Memory B cell (primary cell): ENCODE measurements around the gene NTN1.

ENCODE experiments used
- ATAC-seq: fragments of 150-1000 bp; cut with Tn5 transposase; 2 replicates; pipeline ENCODE4 v1.10.0; 2021; ENCODE audit warnings: low read depth, mild to moderate bottlenecking, moderate library complexity
- DNase-seq, 2 donors: peaks; one replicate each; pipeline ENCODE4 v3.0.0; 2022; ENCODE audit warnings: low spot score in 2 of 2
- H3K27ac Mint-ChIP-seq: one replicate; pipeline ENCODE4 v1.8.0; 2022; ENCODE audit warnings: mild to moderate bottlenecking, moderate library complexity, mixed read lengths
- H3K27me3 Mint-ChIP-seq: one replicate; pipeline ENCODE4 v1.8.0; 2022; ENCODE audit warnings: mixed read lengths
- H3K36me3 Mint-ChIP-seq: one replicate; pipeline ENCODE4 v1.8.0; 2022; ENCODE audit warnings: mild to moderate bottlenecking, mixed read lengths
- H3K4me1 Mint-ChIP-seq: one replicate; pipeline ENCODE4 v1.8.0; 2022; ENCODE audit warnings: mixed read lengths
- H3K4me3 Mint-ChIP-seq: one replicate; pipeline ENCODE4 v1.8.0; 2022; ENCODE audit warnings: mild to moderate bottlenecking, moderate library complexity, mixed read lengths
- H3K9me3 Mint-ChIP-seq: one replicate; pipeline ENCODE4 v1.8.0; 2022; ENCODE audit warnings: mixed read lengths

The NTN1 gene

DNA sequence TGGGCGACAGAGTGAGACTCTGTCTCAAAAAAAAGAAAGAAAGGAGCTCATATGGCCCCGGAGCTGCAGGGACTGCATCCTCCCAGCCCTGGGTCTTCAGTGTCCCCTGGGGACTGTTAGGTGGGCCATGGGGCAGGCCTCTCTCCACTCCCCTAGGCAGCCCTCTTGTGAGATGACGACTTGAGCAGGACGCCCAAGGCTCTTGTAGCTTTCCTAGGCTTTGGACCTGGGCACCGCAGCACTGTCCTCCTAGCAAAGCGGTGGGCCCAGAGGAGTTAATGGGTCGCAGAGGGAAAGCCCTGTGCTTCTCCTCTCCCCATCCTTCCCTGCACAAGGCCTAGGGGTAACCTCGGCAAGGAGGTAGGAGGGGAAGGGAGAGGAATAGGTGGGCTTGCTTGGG lies 202.2 kb downstream of the NTN1 start:
- H3K27ac Mint-ChIP-seq, result no peak overlapping the region

DNA sequence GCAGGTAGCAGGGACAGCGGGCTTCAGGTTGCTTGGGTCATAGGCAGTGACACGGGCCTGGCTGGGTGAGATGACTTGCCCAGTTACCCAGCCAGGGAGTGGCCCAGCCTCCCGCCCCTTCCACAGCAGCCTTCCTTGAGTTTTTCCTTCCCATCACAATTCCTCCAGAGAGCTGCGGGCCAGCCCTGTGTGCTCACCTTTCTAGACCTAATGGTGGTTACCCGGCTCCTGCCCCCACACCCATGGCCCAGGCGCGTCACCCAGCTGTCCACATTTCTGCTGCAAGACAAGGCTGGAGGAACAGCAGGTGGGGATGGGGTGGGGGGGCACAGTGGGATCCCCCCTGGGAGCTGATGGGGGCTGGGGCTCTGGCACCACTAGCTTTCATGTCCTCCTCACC lies 203.2 kb downstream of the NTN1 start:
- Mint-ChIP-seq H3K27ac (no peak overlapping the region), H3K36me3 (no peaks in the 10 kb centered on the region), H3K9me3 (no peaks in the 10 kb centered on the region), H3K27me3 (peaks cover 5% of the 10 kb centered on the region), H3K4me3 (no peak overlapping the region), H3K4me1 (no peaks in the 10 kb centered on the region)
- ATAC-seq (no peak), DNase-seq (no peak)

More for the DNA sequence above, 202.2 kb downstream of the NTN1 start:
- Mint-ChIP-seq H3K36me3 (no peaks in the 10 kb centered on the region), H3K27me3 (peaks cover 5% of the 10 kb centered on the region), H3K9me3 (no peaks in the 10 kb centered on the region), H3K4me3 (no peak overlapping the region), H3K4me1 (no peaks in the 10 kb centered on the region)
- ATAC-seq (no peak), DNase-seq (no peak)

DNA sequence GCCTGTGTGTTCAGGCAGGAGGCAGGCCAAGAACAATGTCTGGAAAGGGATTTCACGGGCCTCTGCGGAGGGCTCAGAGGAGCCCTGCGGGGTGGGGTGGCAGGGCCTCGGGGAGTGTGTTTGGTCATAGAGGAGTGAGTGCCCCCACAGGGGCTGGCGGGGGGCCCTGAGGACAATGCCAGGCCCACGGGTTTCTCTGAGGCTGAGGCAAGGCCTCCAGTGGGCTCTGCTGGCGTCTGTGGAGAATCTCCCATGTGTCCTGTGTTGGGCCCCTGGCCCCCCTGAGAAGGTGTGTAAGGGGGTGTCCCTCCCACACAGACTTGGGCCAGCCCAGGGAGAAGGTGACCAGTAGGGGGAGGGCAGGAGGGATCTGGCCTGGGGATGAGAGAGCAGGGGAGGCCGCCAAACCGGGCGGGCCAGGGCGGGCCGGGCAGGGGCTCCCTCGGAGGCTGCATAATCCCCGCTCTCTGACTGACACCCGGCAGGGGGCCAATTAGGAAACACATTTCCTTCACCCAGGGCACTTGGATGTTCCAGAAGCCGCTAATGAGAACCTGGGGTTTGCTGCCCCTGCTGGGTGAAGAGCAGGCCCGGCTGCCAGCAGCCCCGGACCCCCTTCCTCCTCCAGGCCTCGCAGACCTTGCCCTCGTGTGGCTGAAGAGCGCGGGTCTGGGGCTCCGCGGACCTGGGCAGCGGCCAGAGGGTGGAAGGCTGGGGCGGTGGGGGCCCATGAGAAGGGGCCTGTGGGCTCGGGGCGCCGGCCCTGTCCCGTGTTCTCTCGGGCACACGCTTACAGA lies 204.2 kb downstream of the NTN1 start:
- H3K4me3 Mint-ChIP-seq, result no peak overlapping the region
- H3K4me1 Mint-ChIP-seq, result no peaks in the 10 kb centered on the region
- ATAC-seq (no peak), DNase-seq (no peak)
- H3K27ac Mint-ChIP-seq, result no peak overlapping the region
- no peaks in the 10 kb centered on the region for H3K9me3 Mint-ChIP-seq
- no peaks in the 10 kb centered on the region for H3K36me3 Mint-ChIP-seq
- peaks cover 4% of the 10 kb centered on the region for H3K27me3 Mint-ChIP-seq

DNA sequence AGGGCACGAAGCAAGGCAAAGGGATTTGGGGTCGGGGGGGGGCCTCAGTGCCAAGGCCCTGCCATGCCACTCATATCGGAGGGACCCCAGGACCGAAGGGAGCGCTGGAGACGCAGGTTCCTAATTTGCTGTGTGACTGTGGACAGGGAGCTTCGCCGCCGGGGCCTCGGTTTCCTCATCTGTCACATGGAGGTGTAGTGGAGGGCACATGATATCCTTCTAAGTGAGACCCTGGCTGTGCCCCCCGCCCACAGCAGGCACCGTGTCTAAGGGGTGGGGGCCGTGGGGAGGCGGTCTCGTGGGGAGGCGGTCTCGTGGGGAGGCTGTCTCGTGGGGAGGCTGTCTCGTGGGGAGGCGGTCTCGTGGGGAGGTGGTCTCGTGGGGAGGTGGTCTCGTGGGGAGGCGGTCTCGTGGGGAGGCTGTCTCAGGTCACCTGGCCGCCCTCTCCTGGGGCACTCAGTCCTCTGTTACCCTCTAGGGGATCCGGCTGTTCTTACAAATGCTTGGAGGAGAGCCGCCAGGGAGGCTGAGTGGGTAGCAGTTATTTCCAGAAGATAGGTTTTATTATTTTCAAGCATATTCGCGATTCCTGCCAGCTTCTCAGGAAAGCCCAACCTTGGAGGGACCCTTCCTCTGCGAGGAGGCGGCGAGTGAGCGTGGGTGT lies 205.0 kb downstream of the NTN1 start:
- H3K36me3 Mint-ChIP-seq, result no peaks in the 10 kb centered on the region
- ATAC-seq, result peak; percentile 8
- no peak overlapping the region for H3K4me3 Mint-ChIP-seq

DNA sequence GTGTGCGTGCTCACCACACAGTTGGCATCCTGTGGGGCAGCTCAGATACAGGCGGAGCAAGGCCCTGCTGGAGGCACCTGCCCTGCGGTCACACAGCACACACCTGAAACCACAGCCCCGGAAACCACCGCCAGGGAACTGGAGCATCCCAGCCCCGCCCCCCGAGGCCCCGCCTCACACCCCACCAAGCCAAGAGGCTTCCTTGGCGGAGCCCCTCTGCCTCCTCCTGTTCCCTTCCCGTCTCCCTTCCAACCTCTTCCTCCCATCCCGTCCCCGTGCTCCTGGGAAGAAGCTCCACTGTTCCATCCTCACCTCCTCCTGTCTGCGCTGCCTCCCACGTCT lies 205.5 kb downstream of the NTN1 start:
- peaks cover 4% of the 10 kb centered on the region for H3K27me3 Mint-ChIP-seq
- no peak overlapping the region for H3K4me3 Mint-ChIP-seq
- no peak for DNase-seq
- no peaks in the 10 kb centered on the region for H3K9me3 Mint-ChIP-seq
- no peaks in the 10 kb centered on the region for H3K36me3 Mint-ChIP-seq
- no peak overlapping the region for H3K27ac Mint-ChIP-seq
- peak; percentile 88 for ATAC-seq
- H3K4me1 Mint-ChIP-seq, result no peaks in the 10 kb centered on the region

More for the DNA sequence above, 205.0 kb downstream of the NTN1 start:
- Mint-ChIP-seq H3K27me3 (peaks cover 4% of the 10 kb centered on the region), H3K9me3 (no peaks in the 10 kb centered on the region), H3K27ac (no peak overlapping the region), H3K4me1 (no peaks in the 10 kb centered on the region)
- no peak for DNase-seq

DNA sequence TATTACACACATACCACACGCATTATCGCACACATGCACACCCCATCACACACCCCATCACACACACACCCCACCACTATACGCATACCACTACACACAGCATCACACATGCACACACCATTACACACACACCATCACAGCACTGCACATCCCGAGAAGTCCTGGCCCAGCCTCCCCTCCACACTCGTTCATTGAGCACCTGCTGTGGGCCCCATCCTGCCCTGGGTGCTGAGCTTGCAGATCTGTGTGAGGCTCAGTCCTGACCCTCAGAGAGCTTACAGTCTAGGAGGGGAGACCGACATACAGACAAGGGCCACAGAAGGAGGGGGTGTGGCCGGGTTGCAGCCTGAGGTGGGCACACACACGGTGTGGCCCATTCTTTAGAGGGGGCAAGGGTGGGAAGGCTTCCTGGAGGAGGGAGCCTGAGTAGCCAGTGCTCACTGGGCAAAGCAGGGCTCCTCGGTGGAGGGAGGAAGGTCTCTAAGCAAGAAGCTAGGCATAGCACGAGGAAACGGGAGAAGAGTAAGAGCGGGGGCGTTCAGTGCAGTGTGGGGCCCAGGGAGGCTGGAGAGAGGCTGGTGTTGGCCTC lies 206.6 kb downstream of the NTN1 start:
- Mint-ChIP-seq H3K36me3 (no peaks in the 10 kb centered on the region), H3K4me1 (no peaks in the 10 kb centered on the region), H3K27me3 (no peaks in the 10 kb centered on the region), H3K4me3 (no peak overlapping the region), H3K27ac (no peak overlapping the region), H3K9me3 (no peaks in the 10 kb centered on the region)
- ATAC-seq, result no peak
- no peak for DNase-seq

DNA sequence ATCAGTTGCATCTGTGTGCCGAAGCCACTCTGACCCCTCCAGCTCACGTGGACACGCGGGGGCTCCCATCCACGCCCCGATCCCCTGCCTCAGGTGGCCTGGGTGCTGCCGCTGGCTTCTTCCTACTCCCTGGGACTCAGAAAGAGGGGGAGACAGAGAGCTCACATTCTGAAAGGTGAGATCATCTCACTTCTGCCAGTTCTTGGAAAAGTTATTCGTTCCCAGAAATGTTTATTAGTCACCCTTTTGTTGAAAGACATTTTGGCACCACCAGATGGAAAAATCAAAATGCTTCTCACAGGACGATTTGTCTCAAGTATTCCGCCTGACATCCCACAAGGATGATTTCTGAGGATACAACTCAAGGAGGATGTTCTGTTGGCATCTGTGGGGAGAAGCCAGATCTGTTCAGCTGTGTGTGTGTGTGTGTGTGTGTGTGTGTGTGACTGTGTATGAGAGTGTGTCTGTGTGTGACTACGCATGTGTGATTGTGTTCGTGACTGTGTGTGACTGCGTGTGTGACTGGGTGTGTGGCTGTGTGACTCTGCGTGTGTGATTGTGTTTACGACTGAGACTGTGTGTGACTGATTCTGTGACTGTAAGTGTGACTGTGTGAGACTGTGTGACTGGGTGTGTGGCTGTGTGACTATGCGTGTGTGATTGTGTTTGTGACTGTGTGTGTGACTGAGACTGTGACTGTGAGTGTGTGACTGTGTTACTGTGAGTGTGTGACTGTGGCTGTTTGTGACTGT lies 207.3 kb downstream of the NTN1 start:
- H3K27ac Mint-ChIP-seq, result no peak overlapping the region
- DNase-seq (no peak), ATAC-seq (no peak)
- H3K36me3 Mint-ChIP-seq, result no peaks in the 10 kb centered on the region
- H3K27me3 Mint-ChIP-seq, result no peaks in the 10 kb centered on the region
- no peak overlapping the region for H3K4me3 Mint-ChIP-seq
- no peaks in the 10 kb centered on the region for H3K9me3 Mint-ChIP-seq
- no peaks in the 10 kb centered on the region for H3K4me1 Mint-ChIP-seq

DNA sequence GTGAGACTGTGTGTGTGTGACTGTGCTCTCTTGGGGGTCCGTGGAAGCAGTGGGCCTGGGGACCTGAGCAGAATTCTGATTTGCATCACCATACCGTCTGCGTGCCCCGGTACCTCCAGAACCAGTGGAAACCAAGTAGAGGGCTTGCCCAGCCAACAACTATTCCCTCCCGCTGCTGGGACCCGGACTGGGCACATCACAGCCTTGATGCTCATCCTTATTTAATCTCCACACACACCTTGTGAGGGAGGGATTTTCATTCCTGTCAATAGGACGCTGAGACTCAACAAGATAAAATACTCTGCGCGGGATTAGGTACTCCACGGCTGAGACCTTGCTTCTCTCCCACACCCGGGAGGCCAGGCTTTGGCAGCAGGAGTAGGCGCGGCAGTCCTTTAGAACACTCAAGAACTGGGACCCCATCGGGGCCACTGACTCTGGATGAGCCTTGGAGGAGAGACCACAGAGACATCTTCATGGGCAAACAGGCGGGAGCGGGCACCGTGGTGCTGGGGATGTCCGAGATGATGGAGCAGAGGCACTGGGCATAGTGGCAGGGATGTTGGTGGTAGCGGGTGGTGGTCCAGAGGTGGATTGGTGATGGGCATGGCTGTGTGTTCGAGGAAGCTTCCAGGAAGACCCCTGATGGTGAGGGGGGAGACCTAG lies 208.0 kb downstream of the NTN1 start:
- Mint-ChIP-seq H3K27me3 (peaks cover 5% of the 10 kb centered on the region), H3K9me3 (no peaks in the 10 kb centered on the region), H3K4me1 (no peaks in the 10 kb centered on the region), H3K36me3 (no peaks in the 10 kb centered on the region), H3K27ac (no peak overlapping the region), H3K4me3 (no peak overlapping the region)
- ATAC-seq (no peak), DNase-seq (no peak)

DNA sequence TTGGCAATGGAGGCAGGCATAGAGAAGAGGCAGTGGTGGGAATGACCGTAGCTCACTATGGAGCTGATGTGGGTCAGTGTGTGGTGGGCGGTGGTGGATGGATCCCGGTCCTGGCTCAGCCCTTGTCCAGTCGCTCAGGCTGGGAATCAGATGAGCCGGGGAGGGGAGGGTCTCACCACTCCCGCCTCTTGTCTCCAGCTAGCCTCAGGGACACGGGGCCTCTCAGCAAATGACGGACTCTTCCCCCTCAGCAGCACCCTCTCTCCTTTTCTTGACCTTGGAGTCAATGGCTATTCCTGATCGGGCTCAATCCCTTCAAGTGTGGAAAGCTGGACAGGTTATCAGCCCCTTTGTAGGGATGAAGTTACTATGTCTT lies 208.5 kb downstream of the NTN1 start:
- no peak overlapping the region for H3K4me3 Mint-ChIP-seq
- H3K4me1 Mint-ChIP-seq, result no peaks in the 10 kb centered on the region
- H3K27ac Mint-ChIP-seq, result no peak overlapping the region
- H3K36me3 Mint-ChIP-seq, result no peaks in the 10 kb centered on the region
- no peaks in the 10 kb centered on the region for H3K9me3 Mint-ChIP-seq
- ATAC-seq (no peak), DNase-seq (no peak)
- H3K27me3 Mint-ChIP-seq, result peaks cover 5% of the 10 kb centered on the region

DNA sequence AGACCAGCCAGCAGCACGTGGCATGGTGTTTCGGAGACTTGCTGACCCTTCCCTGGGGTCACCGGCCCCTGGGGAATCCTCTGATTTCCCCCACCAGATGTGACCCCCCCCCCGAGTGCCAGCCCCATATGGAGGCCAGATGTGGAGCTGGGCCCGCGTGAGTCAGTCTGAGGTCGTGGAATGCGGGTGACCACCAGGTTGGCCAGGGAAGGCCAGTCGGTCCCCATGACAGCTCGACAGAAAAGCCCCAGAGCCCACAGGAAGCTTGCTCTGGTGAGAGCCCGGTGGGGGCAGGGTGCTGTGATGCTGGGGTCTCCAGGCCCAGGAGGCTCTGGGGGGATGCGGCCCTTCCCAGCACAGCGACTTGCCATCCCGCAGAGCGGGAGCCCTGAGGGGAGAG lies 209.0 kb downstream of the NTN1 start:
- H3K36me3 Mint-ChIP-seq, result no peaks in the 10 kb centered on the region

DNA sequence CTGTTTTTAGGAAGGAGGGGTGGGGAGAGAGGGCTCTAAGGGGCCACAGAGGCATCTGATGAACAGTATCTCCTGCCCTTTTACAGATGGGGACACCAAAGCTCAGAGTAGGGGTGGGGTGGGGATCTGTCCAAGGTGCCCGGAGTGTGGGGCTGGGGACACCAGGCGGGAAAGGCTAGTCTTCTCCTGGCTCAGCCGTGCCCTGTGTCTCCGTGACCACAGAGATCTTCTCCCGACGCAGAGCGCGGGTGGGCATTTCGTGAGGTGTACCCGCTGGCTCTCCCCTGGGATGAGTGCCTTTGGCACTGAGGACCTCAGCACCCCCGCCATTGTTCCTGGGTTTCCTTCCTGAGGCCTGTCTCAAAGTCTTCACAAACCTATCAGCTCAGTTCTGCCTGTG lies 209.6 kb downstream of the NTN1 start:
- H3K4me3 Mint-ChIP-seq, result no peak overlapping the region
- H3K27ac Mint-ChIP-seq, result no peak overlapping the region
- no peak for DNase-seq
- no peaks in the 10 kb centered on the region for H3K9me3 Mint-ChIP-seq
- no peaks in the 10 kb centered on the region for H3K4me1 Mint-ChIP-seq
- ATAC-seq, result no peak
- H3K36me3 Mint-ChIP-seq, result no peaks in the 10 kb centered on the region
- H3K27me3 Mint-ChIP-seq, result peaks cover 8% of the 10 kb centered on the region

More for the DNA sequence above, 209.0 kb downstream of the NTN1 start:
- Mint-ChIP-seq H3K4me1 (no peaks in the 10 kb centered on the region), H3K9me3 (no peaks in the 10 kb centered on the region), H3K27me3 (peaks cover 8% of the 10 kb centered on the region), H3K4me3 (no peak overlapping the region), H3K27ac (no peak overlapping the region)
- ATAC-seq (no peak), DNase-seq (no peak)

DNA sequence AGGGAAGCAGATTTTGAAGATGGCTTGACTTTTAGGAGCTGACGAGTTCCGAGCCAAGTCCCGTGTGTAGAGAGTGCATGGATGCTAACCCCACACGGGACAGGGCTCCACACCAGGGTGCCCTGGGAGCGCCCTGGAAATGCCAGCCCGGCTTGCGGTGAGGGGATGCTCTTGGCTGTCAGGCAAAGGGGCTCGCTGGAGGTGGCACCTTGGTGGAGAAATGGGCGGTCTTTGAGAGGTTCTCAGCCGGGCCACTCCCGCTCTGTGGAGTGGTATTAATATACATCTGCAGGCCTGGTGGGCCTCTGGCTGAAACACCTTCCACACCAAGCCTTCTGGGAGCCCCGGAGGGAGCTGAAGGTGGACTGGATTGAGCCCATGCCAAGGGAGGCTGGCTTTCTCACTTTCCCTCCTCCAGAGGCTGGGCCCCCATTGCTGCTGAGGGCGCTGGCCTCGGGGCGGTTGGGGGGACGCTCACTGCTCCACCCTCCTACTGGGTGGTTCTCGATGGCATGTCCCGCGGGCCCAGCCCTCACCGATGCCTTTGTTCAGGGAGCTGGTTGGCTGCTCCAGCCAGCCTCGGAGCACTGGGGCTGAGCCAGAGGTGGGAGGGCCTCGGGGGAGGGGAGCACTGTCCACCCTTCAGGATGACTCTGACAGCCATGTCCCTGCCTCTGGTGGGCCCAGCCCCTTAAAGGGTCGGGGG lies 210.3 kb downstream of the NTN1 start:
- Mint-ChIP-seq H3K36me3 (no peaks in the 10 kb centered on the region), H3K27me3 (peaks cover 8% of the 10 kb centered on the region), H3K9me3 (no peaks in the 10 kb centered on the region), H3K4me1 (no peaks in the 10 kb centered on the region), H3K4me3 (no peak overlapping the region), H3K27ac (no peak overlapping the region)
- no peak for ATAC-seq
- no peak for DNase-seq

DNA sequence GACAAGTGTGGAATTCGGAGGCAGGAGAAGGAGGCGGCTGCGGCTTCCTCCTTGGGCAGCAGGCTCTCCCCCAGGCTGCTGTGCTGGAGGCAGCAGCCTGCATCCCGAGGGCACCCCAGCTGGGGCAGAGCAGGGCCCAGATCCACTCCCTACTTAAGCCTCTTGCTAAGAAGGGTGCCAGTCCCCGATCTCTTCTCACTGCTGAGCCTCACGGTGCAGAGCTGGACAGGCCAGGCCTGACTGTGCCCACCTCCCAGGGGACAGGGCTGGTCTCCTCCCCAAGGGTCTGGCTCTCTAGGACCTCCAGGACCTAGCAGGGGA lies 210.8 kb downstream of the NTN1 start:
- no peaks in the 10 kb centered on the region for H3K4me1 Mint-ChIP-seq
- H3K36me3 Mint-ChIP-seq, result no peaks in the 10 kb centered on the region
- H3K4me3 Mint-ChIP-seq, result no peak overlapping the region
- DNase-seq, result no peak
- ATAC-seq, result no peak
- H3K27ac Mint-ChIP-seq, result no peak overlapping the region
- peaks cover 8% of the 10 kb centered on the region for H3K27me3 Mint-ChIP-seq
- no peaks in the 10 kb centered on the region for H3K9me3 Mint-ChIP-seq
